ENCODE data around the gene APCDD1L. TPM values are rescaled to one million over a fixed set of nuclear protein-coding genes. Genes with fewer than 3 reads are reported as not detected.

Gene APCDD1L
- total RNA-seq, 3 donors from 2014 or later = 0.73 to 2.0 TPM; not detected in 1

Other genes starting within 250 kb of the APCDD1L start
- 10 to 100 TPM; 17.7 to 22.4 (median 22.2) TPM for gene RAB22A, start 205.7 kb downstream of the APCDD1L start, total RNA-seq
- gene VAPB, start 126.2 kb downstream of the APCDD1L start, total RNA-seq = 10 to 100 TPM; 18.6 to 18.9 (median 18.7) TPM
- 10 to 100 TPM; 54.4 to 76.5 (median 74.4) TPM for gene STX16, start 135.9 kb upstream of the APCDD1L start, total RNA-seq
- 10 to 100 TPM; 26.8 to 35.7 (median 30.8) TPM for gene NPEPL1, start 177.4 kb upstream of the APCDD1L start, total RNA-seq

All from breast epithelium (tissue), 3 donors.